Endodermal cell (in vitro differentiated cells): ENCODE measurements around the gene GLIPR1L1. TPM values are rescaled to one million over a fixed set of nuclear protein-coding genes. Genes with fewer than 3 reads are reported as not detected.

Experiments used
- DNase-seq: peaks from one replicate; pipeline ENCODE4 v3.0.0-alpha.2; 2017
- H3K27ac ChIP-seq: 2 replicates; pipeline ENCODE4 v1.5.1; 2013; ENCODE audit warnings: mild to moderate bottlenecking, low read depth, low read length, moderate library complexity
- H3K27me3 ChIP-seq: 2 replicates; pipeline ENCODE4 v1.6.1; 2013; ENCODE audit warnings: mild to moderate bottlenecking, low read length, moderate library complexity; ENCODE audit not compliant: insufficient read depth, control insufficient read depth, poor library complexity, severe bottlenecking
- H3K36me3 ChIP-seq: 2 replicates; pipeline ENCODE4 v1.7.0; 2013; ENCODE audit warnings: mild to moderate bottlenecking, low read length, moderate library complexity; ENCODE audit not compliant: control insufficient read depth, insufficient read depth
- H3K4me1 ChIP-seq: one replicate; pipeline ENCODE4 v1.7.0; 2013; ENCODE audit warnings: low read length; ENCODE audit not compliant: control insufficient read depth, insufficient read depth
- H3K4me3 ChIP-seq: 2 replicates; pipeline ENCODE4 v1.5.1; 2013; ENCODE audit warnings: mild to moderate bottlenecking, low read length, moderate library complexity
- H3K9ac ChIP-seq: 2 replicates; pipeline ENCODE4 v1.6.1; 2013; ENCODE audit warnings: mild to moderate bottlenecking, low read length, moderate library complexity; ENCODE audit not compliant: poor library complexity, severe bottlenecking; ENCODE audit errors: extremely low read depth
- H3K9me3 ChIP-seq: 2 replicates; pipeline ENCODE4 v1.6.1; 2013; ENCODE audit warnings: mild to moderate bottlenecking, low read length, moderate library complexity; ENCODE audit not compliant: control insufficient read depth
- H3K27ac Mint-ChIP-seq: 2 replicates; pipeline ENCODE4 v1.8.0; 2020; ENCODE audit warnings: mixed read lengths
- H3K27me3 Mint-ChIP-seq: 2 replicates; pipeline ENCODE4 v1.8.0; 2021; ENCODE audit warnings: mild to moderate bottlenecking, mixed read lengths; ENCODE audit not compliant: insufficient read depth
- H3K36me3 Mint-ChIP-seq: 2 replicates; pipeline ENCODE4 v1.8.0; 2020; ENCODE audit warnings: low read depth, mixed read lengths
- H3K4me1 Mint-ChIP-seq: 2 replicates; pipeline ENCODE4 v1.8.0; 2020; ENCODE audit warnings: mixed read lengths
- H3K4me3 Mint-ChIP-seq: 2 replicates; pipeline ENCODE4 v1.8.0; 2020; ENCODE audit warnings: mild to moderate bottlenecking, moderate library complexity, mixed read lengths
- H3K9me3 Mint-ChIP-seq: 2 replicates; pipeline ENCODE4 v1.8.0; 2020; ENCODE audit warnings: mild to moderate bottlenecking, mixed read lengths
- CTCF ChIP-seq: fragments of 200-600 bp; sonication (generic); conservative IDR thresholded peaks from 2 replicates; pipeline ENCODE4 v1.5.0; 2021; ENCODE audit warnings: antibody characterized with exemption, mild to moderate bottlenecking
- WGBS, 2 experiments: methylation state at CpG; one replicate each; pipeline versions ENCODE4 v1.1.5 to v1.1.7; 2013; ENCODE audit warnings: missing lambda C conversion rate in 2 of 2, mixed read lengths in 1 of 2; ENCODE audit not compliant: insufficient coverage in 1 of 2, insufficient read length in 1 of 2; 5-methylcytosine and 5-hydroxymethylcytosine counted together
- total RNA-seq, 2 donors: library from RNA; stranded (reverse); fragmentation: NEBNext Ultra II Directional in 1 of 2; extraction: Animal tissue kit (Norgen Biotek cat#: 25700) in 1 of 2; gene quantifications; 2 replicates in 1 of 2; 3 replicates in 1 of 2; pipeline ENCODE4 v1.2.1, GENCODE V29; 2021

GLIPR1L1 gene
- total RNA-seq, 2 donors from 2014 or later = 1.3 TPM; not detected in 1

GRCh38 chr12:75414671-75415070 is 80.2 kb downstream of the GLIPR1L1 start:
- Histone ChIP-seq H3K9me3 (no peaks in the 10 kb centered on the region), H3K27me3 (no peaks in the 10 kb centered on the region), H3K4me1 (no peaks in the 10 kb centered on the region), H3K9ac (no peak overlapping the region), H3K27ac (no peak overlapping the region), H3K4me3 (no peak overlapping the region), H3K36me3 (no peaks in the 10 kb centered on the region)
- TF ChIP-seq CTCF = no peak
- WGBS, 2 experiments = 83% methylated on average over 1 of the region's 1 CpG; no CpG with 5 or more reads in 1 of the 2 experiments
- no peak for DNase-seq
- H3K36me3 Mint-ChIP-seq = no peaks in the 10 kb centered on the region
- no peak overlapping the region for H3K27ac Mint-ChIP-seq
- no peaks in the 10 kb centered on the region for H3K4me1 Mint-ChIP-seq
- H3K4me3 Mint-ChIP-seq = no peak overlapping the region
- H3K27me3 Mint-ChIP-seq = no peaks in the 10 kb centered on the region
- H3K9me3 Mint-ChIP-seq = no peaks in the 10 kb centered on the region

GRCh38 chr12:75419841-75420240 is 85.4 kb downstream of the GLIPR1L1 start:
- H3K27me3 Mint-ChIP-seq = no peaks in the 10 kb centered on the region
- H3K27ac Mint-ChIP-seq = no peak overlapping the region
- H3K4me3 Mint-ChIP-seq = no peak overlapping the region
- H3K36me3 ChIP-seq = no peaks in the 10 kb centered on the region
- no peak overlapping the region for H3K4me3 ChIP-seq
- no peak overlapping the region for H3K9ac ChIP-seq
- no peaks in the 10 kb centered on the region for H3K4me1 ChIP-seq
- 94 to 97% methylated on average over 2 of the region's 2 CpGs for WGBS, 2 experiments
- H3K9me3 Mint-ChIP-seq = peaks cover 4% of the 10 kb centered on the region
- H3K27me3 ChIP-seq = no peaks in the 10 kb centered on the region
- no peaks in the 10 kb centered on the region for H3K4me1 Mint-ChIP-seq
- TF ChIP-seq CTCF = no peak
- H3K36me3 Mint-ChIP-seq = no peaks in the 10 kb centered on the region
- DNase-seq = no peak
- no peak overlapping the region for H3K27ac ChIP-seq
- no peaks in the 10 kb centered on the region for H3K9me3 ChIP-seq

Other genes with a start within 250 kb of the GLIPR1L1 start
- gene KCNC2, start 124.8 kb upstream of the GLIPR1L1 start, total RNA-seq = not detected
- 1 to 10 TPM; 3.9 to 5.5 TPM for gene CAPS2, start 4.3 kb upstream of the GLIPR1L1 start, total RNA-seq
- under 1 TPM in 1 of 2 donors, not detected in 1; 0.58 TPM for gene GLIPR1L2, start 56.4 kb downstream of the GLIPR1L1 start, total RNA-seq
- under 1 TPM; 0.22 to 0.29 TPM for gene GLIPR1, start 146.1 kb downstream of the GLIPR1L1 start, total RNA-seq
- gene KRR1, start 176.9 kb downstream of the GLIPR1L1 start, total RNA-seq = 10 to 100 TPM; 60.7 to 75.2 TPM